ENCODE measurements around the gene ZCCHC7.

GRCh38 chr9:37339923-37340322 is 219.5 kb downstream of the ZCCHC7 start:
- TF ChIP-seq CTCF (IDR thresholded peaks at IDR 0.05; ENCODE audit: borderline replicate concordance, extremely low read depth, low read length, poor library complexity, severe bottlenecking) (no peak), EZH2 (IDR thresholded peaks at IDR 0.05; ENCODE audit: borderline replicate concordance, low read depth, low read length, severe bottlenecking) (no peak)

Measured in DND-41 (cell line).